ENCODE data around the gene REG4.
"Not testable (repeated sequence)": the region's sequence is repeated elsewhere in the genome, so short reads cannot be mapped to it uniquely, and the experiment has no call there.

The REG4 gene

DNA sequence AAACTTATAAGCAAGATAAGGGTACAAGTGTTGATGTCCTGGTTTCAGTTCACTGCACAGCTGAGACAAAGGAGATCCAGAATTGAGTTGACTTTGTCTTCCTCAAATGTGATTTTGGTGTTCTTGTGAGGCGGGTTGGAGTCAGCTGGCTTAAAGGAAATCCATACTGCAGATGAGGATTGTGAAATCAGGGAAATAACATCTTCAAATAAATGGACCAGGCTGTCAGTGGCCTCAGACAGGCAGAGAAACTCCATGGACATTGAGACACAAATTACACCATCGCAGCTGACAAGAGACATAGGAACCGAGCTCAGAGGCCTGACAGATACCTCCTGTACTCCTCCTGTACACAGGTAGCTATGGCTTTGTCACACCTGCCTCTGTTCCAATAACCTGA lies 27.0 kb upstream of the REG4 start:
- in situ Hi-C loops (cut with MboI; ENCODE audit: low sequenced_read_pairs, unreplicated experiment): no loop called here
- DNase-seq (ENCODE audit: low spot score): no peak
- TF ChIP-seq CTCF (IDR thresholded peaks at IDR 0.05; ENCODE audit: borderline replicate concordance, control extremely low read depth, extremely low read depth, insufficient read depth, missing control alignments): no peak

- no peak for DNase-seq (ENCODE audit: low spot score)
- TF ChIP-seq CTCF (IDR thresholded peaks at IDR 0.05; ENCODE audit: borderline replicate concordance, control extremely low read depth, extremely low read depth, insufficient read depth, missing control alignments): no peak
- in situ Hi-C loops (cut with MboI; ENCODE audit: low sequenced_read_pairs, unreplicated experiment): no loop called here
Measured at GRCh38 chr1:119834990-119835389, 23.7 kb upstream of the REG4 start.

DNA sequence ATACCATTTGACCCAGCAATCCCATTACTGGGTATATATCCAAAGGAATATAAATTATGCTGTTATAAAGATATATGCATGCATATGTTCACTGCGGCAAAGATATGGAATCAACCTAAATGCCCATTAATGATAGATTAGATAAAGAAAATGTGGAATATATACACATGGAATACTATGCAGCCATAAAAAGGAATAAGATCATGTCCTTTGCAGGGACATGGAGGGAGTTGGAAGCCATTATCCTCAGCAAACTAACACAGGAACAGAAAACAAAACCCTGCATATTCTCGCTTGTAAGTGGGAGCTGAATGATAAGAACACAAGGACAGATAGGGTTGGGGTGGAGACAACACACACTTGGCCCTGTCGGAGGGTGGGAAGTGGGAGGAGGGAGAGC lies 19.8 kb upstream of the REG4 start:
- no peak for DNase-seq (ENCODE audit: low spot score)
- in situ Hi-C loops (cut with MboI; ENCODE audit: low sequenced_read_pairs, unreplicated experiment): no loop called here
- TF ChIP-seq CTCF (IDR thresholded peaks at IDR 0.05; ENCODE audit: borderline replicate concordance, control extremely low read depth, extremely low read depth, insufficient read depth, missing control alignments): no peak

DNA sequence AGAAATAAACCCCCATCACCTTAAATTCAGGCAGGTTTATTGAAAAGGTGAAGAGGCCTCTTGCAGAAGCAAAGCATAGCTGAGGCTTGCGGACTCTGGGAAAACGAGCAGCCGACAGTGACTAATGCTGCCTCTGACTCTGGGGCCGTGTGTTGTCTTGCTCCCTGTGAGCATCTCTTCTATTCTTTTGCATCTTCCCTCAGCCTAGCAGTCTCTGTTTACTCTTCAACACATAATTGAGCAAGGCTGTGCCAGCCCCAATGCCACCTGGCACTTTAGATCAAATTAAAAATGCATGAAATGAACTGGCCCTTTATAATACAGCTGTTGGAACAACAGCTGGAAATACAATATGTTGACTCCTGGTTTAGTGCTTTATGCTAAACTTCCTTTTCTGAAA lies 18.4 kb upstream of the REG4 start:
- no peak for DNase-seq (ENCODE audit: low spot score)
- in situ Hi-C loops (cut with MboI; ENCODE audit: low sequenced_read_pairs, unreplicated experiment): no loop called here
- no peak for TF ChIP-seq CTCF (IDR thresholded peaks at IDR 0.05; ENCODE audit: borderline replicate concordance, control extremely low read depth, extremely low read depth, insufficient read depth, missing control alignments)

GRCh38 chr1:119829006-119829405 lies 17.7 kb upstream of the REG4 start:
- DNase-seq (ENCODE audit: low spot score); in situ Hi-C loops (cut with MboI; ENCODE audit: low sequenced_read_pairs, unreplicated experiment): not testable (repeated sequence)

- DNase-seq (ENCODE audit: low spot score): no peak
- TF ChIP-seq CTCF (IDR thresholded peaks at IDR 0.05; ENCODE audit: borderline replicate concordance, control extremely low read depth, extremely low read depth, insufficient read depth, missing control alignments): no peak
- in situ Hi-C loops (cut with MboI; ENCODE audit: low sequenced_read_pairs, unreplicated experiment): no loop called here
Measured at GRCh38 chr1:119828266-119828665, 17.0 kb upstream of the REG4 start.

GRCh38 chr1:119827010-119827409 lies 15.8 kb upstream of the REG4 start:
- no peak for DNase-seq (ENCODE audit: low spot score)
- no peak for TF ChIP-seq CTCF (IDR thresholded peaks at IDR 0.05; ENCODE audit: borderline replicate concordance, control extremely low read depth, extremely low read depth, insufficient read depth, missing control alignments)
- in situ Hi-C loops (cut with MboI; ENCODE audit: low sequenced_read_pairs, unreplicated experiment): no loop called here

All from GM13976 (cell line).